ENCODE results near the gene ASMTL.
"Not testable (repeated sequence)": the region's sequence is repeated elsewhere in the genome, so short reads cannot be mapped to it uniquely, and the experiment has no call there.

Gene ASMTL

DNA sequence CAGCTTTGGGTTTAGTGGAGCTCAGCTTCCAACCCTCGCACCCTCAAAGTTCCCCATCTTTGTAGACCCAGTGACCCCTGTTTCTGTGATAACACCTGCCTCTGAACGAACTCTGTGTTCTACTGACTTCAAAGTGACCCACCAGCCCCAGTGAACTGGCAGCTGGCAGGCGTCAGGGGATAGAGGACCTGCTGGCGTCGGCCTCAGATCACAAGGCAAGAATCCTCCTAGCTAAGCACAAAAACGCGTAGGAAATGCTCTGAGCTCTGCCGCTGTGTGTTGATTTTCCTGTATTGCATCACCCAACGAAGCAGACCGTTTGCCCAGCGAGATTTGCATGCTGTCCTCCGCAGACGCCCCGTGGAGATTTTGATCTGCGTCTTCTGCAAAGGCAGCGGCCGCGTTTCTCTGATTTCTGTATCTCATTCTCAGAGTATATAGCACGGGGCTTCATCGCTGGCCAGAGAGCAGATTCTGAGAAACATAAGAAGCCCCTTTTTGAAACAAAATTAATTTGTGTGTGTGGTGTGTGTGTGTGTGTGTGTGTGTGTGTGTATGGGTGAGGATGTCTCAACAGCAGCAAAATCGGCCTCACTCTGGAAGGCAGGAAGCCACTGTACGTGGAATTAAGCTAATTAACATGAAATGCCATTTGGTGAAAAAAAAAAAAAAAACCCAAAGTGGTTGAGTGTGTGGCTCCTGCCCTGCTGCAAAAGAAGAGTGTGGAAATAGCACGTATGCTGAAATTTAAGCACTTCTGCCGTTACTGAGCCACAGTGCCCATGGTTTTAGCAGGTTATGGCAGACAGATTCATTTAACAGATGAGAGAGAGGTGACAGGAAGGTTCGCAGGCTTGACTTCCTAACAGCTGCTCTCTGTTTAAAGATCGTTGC lies 29.2 kb upstream of the ASMTL start:
- DNase-seq = no peak

DNA sequence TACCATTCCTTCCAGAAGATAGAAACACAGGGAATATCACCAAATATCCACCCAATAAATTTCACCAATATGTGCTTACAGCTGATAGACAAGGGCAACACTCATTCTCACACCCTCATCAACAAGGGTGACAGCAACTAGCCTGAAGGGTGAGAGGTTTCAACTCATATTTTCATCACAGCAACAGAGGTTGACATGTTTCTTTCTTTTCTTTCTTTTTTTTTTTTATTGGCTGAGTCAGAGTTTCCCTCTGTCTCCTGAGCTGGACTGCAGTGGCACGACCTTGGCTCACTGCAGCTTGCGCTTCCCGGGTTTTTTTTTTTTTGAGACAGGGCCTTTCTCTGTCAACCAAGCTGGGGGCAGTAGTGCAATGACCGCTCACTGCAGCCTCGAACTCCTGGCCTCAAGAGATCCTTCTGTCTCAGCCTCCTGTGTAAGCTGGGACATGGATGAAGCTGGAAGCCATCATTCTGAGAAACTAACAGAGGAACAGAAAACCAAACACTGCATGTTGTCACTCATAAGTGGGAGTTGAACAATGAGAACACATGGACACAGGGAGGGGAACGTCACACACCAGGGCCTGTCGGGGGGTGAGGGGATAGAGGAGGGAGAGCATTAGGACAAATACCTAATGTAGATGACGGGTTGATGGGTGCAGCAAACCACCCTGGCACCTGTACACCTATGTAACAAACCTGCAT lies 27.5 kb upstream of the ASMTL start:
- DNase-seq = no peak

DNA sequence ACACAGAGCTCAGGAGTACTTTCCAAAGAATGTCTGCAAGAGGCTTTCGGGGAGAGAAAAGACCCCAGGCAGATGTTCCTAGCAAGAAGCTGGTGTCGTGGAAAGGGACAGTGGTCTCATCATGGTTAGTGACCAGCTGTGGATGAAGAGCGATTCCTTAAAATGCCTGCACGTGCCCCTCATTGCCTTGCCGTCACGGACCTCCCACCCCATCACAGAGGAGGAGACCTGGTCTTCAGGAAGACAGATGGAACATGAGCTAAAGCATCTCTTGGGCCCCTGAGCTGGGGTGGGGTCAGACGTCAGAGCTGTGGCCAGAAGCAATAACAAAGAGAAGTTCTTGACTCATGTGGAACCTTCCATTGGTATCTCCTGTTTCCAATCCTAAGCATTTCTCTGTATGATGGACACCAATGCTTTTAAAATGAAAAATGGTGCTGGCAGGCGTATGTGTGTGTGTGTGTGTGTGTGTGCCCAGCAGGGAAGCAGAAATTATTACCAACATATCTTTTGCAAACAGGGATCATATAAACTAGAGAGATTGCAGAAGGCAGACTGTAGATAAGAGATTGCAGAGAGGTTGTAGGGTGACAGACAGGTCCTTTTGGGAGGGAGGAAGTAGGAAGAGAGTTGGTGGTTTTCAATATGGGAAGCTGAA lies 25.2 kb upstream of the ASMTL start:
- no peak for DNase-seq

DNA sequence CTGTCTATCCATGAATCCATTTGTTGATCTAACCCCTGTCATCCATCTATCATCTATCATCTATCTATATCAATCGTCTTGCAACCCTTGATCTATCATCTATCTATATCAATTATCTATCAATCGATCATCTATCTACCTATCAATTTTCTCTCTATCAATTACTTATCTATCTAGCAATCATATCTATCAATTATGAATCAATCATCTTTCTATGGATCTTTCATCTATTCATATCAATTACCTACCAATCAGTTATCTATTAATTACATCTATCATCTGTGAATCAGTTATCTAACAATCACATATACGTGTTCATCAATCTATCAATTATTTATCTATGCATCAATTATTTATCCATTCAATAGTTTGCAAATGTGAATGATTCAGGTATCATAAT lies 24.5 kb upstream of the ASMTL start:
- DNase-seq = no peak

DNA sequence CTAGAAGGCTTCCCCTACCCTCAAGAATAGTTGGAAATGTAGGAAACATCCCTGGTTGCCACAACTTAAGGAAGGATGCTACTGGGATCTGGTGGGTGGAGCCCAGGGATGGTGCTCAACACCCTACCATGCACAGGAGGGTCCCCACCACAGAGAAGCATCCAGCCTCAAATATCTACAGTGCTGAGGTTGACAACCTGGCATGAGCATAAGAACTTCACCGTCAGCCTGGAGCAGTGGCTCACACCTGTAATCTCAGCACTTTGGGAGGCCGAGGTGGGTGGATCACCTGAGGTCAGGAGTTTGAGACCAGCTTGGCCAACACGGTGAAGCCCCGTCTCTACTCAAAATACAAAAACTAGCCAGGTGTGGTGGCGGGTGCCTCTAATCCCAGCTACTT lies 24.0 kb upstream of the ASMTL start:
- DNase-seq = no peak

DNA sequence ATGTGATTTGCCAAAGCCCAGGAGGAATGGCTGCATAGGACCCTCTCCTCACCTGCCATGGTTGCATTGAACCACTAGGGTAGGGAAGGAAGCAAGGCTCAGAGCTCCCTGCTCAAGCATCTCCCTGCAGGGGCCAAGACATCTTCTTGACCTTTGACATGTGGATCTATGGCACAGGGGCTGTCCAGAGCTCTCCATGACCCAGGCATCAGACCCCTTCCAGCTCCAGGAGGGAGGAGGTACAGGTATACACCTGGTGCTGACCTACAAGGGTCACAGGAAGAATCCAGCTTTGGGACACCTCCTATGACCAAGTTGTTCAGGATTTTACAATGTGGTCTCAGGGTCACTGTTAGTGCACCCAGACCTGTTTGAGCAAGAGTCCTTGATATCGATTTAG lies 23.2 kb upstream of the ASMTL start:
- DNase-seq = no peak

DNA sequence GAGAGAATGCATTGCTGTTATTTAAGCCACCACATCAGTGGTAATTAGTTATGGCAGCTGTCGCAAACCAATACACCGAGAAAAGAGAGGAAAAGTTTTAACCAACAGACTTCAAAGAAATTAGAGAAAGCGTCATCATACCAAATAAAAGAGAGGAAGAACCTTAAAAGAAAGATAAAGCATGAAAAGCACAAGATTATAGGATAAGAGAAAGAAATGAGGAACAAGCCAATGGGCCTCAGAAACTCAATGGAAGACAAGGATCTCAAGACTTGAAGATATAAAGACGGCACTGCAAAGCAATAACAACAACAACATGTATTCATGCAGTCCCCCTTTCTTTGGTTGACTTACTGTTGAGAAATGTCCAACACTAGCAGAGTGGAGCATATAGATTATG lies 22.8 kb upstream of the ASMTL start:
- no peak for DNase-seq

DNA sequence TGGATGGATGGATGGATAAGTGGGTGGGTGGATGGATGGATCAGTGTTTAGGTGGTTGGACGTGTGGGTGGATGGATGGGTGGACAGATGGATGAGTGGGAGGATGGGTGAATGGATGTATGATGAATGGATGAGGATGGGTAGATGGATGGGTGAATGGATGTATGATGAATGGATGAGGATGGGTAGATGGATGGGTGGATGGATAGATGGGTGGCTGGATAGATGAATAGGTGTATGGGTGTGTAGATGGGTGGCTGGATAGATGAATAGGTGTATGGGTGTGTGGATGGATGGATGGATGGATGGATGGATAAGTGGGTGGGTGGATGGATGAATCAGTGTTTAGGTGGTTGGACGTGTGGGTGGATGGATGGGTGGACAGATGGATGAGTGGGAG lies 21.9 kb upstream of the ASMTL start:
- DNase-seq = not testable (repeated sequence)

DNA sequence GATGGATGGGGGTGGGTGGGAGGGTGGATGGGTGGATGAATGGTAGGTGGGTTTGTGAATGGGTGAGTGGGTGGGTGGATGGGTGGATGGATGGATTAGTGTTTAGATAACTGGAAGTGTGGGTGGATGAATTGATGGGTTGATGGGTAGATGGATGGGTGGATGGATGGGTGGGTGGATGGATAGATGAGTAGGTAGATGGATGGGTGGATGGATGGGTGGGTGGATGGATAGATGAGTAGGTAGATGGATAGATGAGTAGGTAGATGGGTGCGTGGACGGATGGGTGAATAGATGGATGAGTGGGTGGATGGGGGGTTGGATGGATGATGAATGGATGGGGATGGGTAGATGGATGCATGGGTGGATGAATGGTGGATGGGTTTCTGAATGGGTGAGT lies 20.3 kb upstream of the ASMTL start:
- DNase-seq = no peak

DNA sequence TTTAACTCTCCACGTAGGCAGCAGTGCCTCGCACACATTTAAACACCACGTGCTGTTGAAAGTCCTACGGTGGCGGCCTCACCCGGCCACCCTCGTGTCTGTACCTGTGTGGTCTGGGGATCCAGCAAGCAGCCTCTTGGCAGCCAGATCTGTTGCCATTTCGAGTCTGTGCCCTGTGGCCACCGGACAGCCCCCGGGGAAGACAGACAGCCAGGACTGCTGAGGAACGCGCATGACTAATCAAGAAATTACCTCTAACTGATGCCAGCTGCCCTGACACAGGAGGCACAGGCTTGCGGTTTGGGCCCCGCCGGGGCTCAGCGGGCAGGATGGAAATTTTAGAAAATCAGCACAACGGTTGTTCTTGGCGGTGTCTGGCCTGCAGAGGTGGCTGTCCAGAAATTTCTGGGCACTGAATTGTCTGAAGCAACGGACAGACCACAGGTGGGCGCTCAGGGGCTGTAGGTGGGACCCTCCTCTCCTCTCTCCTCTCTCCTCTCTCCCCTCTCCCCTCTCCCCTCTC lies 15.6 kb upstream of the ASMTL start:
- no peak for DNase-seq

DNA sequence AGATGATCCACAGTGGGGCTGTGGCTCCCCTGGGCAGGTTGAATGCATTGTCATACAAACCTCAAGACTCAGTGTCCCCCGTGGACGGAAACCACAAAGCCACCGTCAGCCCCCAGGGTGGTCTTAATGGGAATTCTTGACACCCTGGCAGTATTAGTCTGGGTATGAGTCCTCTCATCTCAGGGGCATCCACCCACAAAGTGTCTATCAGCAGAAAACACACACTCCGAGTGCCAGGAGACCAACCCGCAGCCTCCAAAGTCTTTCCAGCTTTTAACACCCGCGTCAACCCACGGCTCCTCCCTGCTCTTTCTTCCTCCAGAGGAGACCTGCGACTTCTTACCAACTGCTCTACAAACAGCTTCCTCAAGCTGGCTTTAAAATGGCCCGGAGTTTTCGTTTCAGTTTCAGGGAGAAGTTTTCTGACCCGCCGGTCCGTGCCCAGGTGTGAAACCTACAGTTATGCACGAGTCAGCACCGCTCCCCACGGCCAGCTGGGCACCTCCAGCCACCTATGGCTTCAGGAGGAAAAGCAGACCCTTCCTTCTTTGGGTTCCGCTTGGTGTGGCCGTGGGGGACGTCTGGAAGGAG lies 14.4 kb upstream of the ASMTL start:
- no peak for DNase-seq

DNA sequence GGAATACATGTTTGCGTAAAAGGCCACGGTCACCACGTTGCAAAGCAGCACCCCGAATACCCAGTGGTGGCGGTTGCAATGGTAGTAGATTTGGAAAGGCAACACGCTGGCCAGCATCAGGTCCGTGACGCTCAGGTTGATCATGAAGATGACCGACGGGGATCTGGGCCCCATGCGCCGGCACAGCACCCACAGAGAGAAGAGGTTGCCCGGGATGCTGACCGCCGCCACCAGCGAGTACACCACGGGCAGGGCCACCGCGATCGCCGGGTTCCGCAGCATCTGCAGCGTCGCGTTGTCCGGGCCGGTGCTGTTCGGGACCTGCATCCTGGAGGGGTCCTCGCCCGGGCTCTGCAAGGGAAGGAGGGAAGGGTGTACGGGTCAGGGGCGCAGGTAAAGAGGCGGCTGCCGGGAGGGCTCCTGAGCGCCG lies 13.5 kb upstream of the ASMTL start:
- no peak for DNase-seq

DNA sequence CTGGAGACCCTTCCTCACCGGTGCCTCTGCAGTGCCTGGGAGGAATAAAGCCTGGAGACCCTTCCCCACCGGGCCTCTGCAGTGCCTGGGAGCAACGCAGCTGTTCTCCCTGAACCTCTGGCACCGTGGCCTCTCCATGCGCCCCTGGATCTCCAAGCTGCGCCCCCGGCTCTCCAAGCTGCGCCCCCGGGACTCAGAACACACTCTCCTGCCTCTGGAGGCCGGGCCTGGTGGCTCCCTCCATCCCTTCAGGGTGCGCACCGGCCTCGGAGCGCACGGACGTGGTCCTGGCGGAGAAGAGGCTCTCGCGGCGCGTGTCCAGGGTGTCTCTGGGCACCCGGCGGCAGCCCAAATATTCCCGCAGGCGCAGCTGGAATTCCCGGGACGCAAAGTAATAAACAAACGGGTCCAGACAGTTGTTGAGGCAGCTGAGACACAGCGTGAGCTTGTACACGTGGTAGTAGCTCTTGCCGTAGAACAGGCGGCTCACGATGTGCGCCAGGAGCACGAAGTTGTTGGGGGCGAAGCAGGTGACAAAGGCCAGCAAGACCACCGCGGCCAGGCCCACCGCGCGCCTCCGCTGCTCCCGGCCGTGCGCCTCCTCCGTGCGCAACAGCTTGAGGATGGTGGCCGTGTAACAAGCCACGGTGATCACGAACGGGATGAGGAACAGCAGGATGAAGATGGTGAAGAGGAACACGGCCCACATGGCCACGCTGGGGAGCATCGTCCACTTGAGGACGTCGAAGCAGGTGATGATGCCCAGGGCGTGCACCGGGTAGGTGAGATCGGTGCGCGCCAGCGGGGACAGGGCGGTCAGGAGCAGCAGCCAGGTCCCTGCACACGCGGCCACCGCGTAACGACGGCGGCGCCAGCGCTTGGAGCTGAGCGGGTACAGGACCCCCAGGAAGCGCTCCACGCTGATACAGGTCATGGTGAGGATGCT lies 12.8 kb upstream of the ASMTL start:
- DNase-seq = no peak

DNA sequence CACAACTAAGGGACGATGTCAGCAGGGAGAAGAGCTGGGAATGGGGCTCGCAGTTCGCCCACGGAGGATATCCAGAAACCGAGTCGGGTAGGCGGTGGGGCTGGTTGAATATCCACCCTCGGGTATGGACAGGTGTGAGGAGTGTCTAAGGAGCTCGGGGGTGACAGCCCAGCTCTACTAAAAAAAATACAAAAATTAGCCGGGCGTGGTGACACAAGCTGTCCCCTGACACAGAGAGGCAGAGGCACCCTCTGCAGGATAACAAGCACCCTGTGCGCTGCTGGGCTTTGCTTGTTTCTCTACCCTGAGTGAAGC lies 12.2 kb upstream of the ASMTL start:
- no peak for DNase-seq

DNA sequence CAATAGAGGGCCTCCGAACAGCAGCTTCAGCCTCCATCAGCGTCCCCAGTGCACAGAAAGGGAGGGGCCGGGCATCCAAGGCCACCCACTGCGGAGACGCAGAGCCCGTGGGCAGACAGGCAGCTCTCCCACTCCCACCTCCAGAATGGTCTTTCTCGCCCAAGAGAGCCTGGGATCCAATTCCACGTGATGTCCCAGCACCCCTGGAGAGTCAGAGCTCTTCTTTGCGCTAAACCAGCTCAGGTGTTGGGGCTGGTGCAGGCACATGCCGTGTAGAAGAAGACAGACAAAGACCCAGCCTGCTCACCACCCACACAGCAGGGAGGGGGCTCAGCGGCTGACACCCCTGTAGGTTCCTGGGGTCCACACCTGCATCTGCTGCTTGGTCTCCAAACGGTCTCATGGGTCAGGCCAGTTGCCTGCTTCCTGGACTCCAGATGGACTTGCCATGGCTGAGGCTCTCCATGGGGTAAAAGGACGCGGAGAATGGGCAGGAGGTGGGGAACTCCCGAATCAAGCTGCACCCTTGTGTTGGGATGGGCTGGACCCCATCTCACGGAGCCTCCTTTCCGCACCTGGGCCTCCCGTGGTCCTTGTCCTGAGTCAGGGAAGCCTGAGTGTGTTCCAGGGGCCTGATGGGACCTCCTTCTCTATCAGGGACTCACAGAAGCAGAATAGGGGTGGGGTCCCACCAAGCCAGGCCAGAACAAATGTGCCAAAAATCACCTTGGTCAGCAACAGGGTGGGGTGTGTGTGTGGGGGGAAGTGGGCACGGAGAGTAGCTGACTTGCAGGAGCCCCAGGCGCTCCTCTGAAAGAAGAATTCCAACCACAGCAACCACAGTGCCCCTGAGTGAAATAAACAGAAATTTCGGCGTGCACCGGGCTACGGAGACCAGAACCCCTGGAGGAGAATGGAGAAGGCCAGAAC lies 11.6 kb upstream of the ASMTL start:
- DNase-seq = no peak

DNA sequence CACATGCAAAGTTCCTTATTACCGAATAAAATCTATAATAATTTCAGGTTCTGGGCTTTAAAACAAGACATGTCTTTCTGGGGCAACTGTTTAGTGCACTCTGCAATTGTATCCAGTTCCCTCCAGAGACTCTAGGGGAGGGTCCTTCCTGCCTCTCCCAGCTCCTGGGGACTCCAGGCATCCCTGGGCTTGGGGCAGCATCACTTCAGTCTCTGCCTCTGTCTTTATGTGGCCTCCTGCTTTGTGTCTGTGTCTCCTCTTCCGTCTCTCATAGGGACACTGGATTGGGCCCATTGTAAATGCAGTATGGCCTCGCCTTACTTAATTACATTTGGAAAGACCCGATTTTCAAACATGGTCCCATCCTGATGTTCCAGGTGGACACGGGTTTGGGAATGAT lies 10.9 kb upstream of the ASMTL start:
- DNase-seq = no peak

DNA sequence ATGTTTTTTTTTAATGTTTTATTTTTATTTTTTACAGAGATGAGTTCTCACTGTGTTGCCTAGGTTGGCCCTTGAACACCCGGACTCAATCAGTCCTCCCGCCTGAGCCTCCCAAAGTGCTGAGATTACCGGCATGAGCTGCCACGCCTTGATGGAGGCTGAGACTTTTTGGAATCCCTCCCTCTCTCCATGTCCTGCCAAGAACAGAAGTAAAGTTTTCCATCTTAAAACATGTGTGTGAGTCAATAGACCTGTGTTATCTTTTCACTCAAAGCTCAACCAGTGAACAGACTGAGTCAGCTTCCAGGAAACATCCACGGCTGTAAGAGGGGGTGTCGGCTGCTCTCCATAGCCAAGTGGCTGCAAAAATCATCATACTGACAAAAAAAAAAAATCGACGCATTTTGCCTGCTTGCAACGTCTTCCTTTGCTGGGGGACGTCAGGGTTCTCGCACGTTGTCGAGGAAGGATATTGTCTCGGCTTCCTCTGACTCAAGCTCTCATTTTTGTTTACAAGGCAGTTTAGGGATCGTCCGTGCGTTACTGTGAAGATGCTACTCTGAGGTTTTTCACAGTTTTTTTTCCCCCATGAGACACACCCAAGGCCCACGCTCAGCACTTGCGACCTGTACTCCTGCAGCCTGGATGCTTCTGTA lies 10.0 kb upstream of the ASMTL start:
- no peak for DNase-seq

DNA sequence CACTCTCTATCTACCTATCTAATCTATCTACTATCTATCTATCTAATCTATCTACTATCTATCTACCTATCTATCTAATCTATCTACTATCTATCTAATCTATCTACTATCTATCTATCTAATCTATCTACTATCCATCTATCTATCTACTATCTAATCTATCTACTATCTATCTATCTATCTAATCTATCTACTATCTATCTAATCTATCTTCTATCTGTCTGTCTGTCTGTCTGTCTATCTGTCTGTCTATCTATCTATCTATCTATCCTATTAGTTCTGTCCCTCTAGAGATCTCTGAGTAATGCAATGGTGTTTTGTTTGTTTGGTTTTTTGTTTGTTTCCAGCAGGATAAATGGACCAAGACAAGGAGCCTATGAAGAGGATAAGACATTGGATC lies 9.4 kb upstream of the ASMTL start:
- DNase-seq = no peak

DNA sequence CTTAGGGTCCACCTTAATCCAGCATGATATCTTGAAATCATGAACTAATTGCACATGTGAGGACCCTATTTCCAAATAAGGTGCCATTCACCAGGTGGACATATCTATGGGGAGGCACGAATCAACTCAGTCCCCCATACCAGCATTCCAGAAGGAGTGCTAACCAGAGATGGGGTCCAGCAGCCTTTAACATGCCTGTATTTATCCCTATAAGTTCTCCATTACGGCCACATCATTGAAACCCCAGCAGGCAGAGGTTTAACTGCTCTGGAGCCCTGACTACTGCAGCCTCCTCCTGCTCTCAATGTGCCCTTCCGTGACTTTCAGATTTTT lies 3.2 kb upstream of the ASMTL start:
- no peak for DNase-seq

DNA sequence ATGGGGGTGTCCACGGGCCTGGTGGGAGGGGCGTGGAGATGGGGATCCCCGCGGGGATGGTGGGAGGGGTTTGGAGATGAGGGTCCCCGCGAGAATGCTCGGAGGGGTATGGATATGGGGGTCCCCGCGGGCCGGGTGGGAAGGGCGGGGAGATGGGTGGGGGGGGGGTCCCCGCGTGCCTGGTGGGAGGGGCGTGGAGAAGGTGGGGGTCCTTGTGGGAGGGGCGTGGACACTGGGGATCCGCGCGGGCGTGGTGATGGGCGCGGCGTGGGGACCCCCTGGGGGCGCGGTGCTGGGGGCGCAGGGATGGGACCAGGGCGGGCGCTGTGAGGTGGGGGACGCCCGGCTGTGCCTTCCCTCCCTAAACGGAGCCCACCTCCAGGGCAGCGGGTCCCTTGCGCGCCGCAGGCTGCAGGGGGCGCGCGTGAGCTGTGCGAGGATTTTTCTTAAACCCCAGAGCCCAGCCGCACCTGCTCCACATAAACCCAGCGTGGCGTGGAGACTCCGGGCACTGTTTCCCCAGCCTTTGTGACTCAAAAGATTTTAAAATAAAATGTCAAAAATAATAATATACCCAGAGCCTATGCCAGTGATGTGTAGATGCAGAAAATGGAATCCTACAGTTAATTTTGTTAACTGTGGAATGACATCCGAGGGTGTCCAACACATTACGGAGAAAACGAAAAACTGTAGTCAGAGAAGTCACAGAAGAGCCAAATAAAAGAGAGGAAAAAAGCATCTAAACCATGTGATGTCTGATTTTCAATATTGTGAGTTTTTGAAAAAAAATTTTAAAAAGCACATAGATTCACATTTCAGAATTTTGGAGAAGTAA lies 1.5 kb upstream of the ASMTL start:
- DNase-seq = no peak
